Liver (tissue), 9 donors: ENCODE results near the gene CYFIP1. TPM values are rescaled to one million over a fixed set of nuclear protein-coding genes. Genes with fewer than 3 reads are reported as not detected.

Source experiments
- DNase-seq: peaks from one replicate; pipeline ENCODE4 v3.0.0-alpha.2; 2017; ENCODE audit warnings: low spot score
- H3K27ac ChIP-seq, 2 donors: one replicate each; pipeline ENCODE4 v1.7.0; 2013; ENCODE audit warnings: inconsistent platforms in 2 of 2, low read length in 2 of 2, control low read depth in 1 of 2, low read depth in 1 of 2, mild to moderate bottlenecking in 1 of 2
- H3K27me3 ChIP-seq, 4 donors: one replicate each; pipeline versions ENCODE4 v1.6.1 to v1.7.0; 2013; ENCODE audit warnings: low read length in 3 of 4, inconsistent platforms in 1 of 4, mild to moderate bottlenecking in 1 of 4, moderate library complexity in 1 of 4; ENCODE audit not compliant: control insufficient read depth in 4 of 4, insufficient read depth in 4 of 4
- H3K36me3 ChIP-seq, 4 donors: one replicate each; pipeline versions ENCODE4 v1.6.1 to v1.7.0; 2013; ENCODE audit warnings: low read length in 3 of 4, mild to moderate bottlenecking in 3 of 4, low read depth in 1 of 4, moderate library complexity in 1 of 4; ENCODE audit not compliant: control insufficient read depth in 4 of 4, insufficient read depth in 3 of 4
- H3K4me1 ChIP-seq, 4 donors: one replicate each; pipeline versions ENCODE4 v1.6.1 to v1.7.0; 2013; ENCODE audit warnings: low read length in 3 of 4, mild to moderate bottlenecking in 3 of 4, moderate library complexity in 1 of 4; ENCODE audit not compliant: control insufficient read depth in 4 of 4, insufficient read depth in 4 of 4
- H3K4me3 ChIP-seq, 3 donors: one replicate each; pipeline versions ENCODE4 v1.6.1 to v1.7.0; 2013; ENCODE audit warnings: low read length in 3 of 3, control low read depth in 1 of 3, low read depth in 1 of 3, mild to moderate bottlenecking in 1 of 3
- H3K9ac ChIP-seq, 2 donors: one replicate each; pipeline ENCODE4 v1.7.0; 2013; ENCODE audit warnings: low read length in 2 of 2, mild to moderate bottlenecking in 2 of 2, moderate library complexity in 2 of 2, control low read depth in 1 of 2, low read depth in 1 of 2
- H3K9me3 ChIP-seq, 4 donors: one replicate each; pipeline versions ENCODE4 v1.6.1 to v1.7.0; 2013; ENCODE audit warnings: low read length in 3 of 4; ENCODE audit not compliant: control insufficient read depth in 4 of 4
- CTCF ChIP-seq: fragments of 150-350 bp; IDR thresholded peaks from 2 replicates; pipeline ENCODE4 v1.5.1; 2017; ENCODE audit warnings: improper control_type of control experiment, low read depth, low read length; ENCODE audit not compliant: missing input control
- EGR1 ChIP-seq, 2 donors: IDR thresholded peaks; 2 replicates each; pipeline ENCODE4 v1.6.1; 2016 to 2018; ENCODE audit warnings: antibody characterized with exemption in 2 of 2, low read depth in 2 of 2
- FOXA1 ChIP-seq: IDR thresholded peaks from 2 replicates; pipeline ENCODE4 v1.6.1; 2016; ENCODE audit warnings: antibody characterized with exemption
- FOXA2 ChIP-seq: IDR thresholded peaks from 2 replicates; pipeline ENCODE4 v1.6.1; 2016; ENCODE audit warnings: antibody characterized with exemption
- HNF4G ChIP-seq: IDR thresholded peaks from 2 replicates; pipeline ENCODE4 v1.6.1; 2016; ENCODE audit warnings: antibody characterized with exemption
- JUND ChIP-seq, 2 donors: IDR thresholded peaks; 2 replicates each; pipeline ENCODE4 v1.6.1; 2016; ENCODE audit warnings: antibody characterized with exemption in 2 of 2
- NR2F2 ChIP-seq: IDR thresholded peaks from 2 replicates; pipeline ENCODE4 v1.6.1; 2016; ENCODE audit warnings: antibody characterized with exemption
- RXRA ChIP-seq, 2 donors: IDR thresholded peaks; 2 replicates each; pipeline ENCODE4 v1.6.1; 2017 to 2018; ENCODE audit warnings: antibody characterized with exemption in 2 of 2, mild to moderate bottlenecking in 1 of 2
- SP1 ChIP-seq: IDR thresholded peaks from 2 replicates; pipeline ENCODE4 v1.6.1; 2018; ENCODE audit warnings: antibody characterized with exemption, mild to moderate bottlenecking
- YY1 ChIP-seq: IDR thresholded peaks from 2 replicates; pipeline ENCODE4 v1.6.1; 2016; ENCODE audit warnings: antibody characterized with exemption, mild to moderate bottlenecking
- WGBS: extraction: QIAGEN DNeasy Blood & Tissue Kit; methylation state at CpG from one replicate; pipeline ENCODE4 v1.1.7; 2013; 5-methylcytosine and 5-hydroxymethylcytosine counted together
- polyA plus RNA-seq, 2 donors: library from polyadenylated mRNA; stranded (reverse) in 1 of 2; unstranded in 1 of 2; fragments of 200-250 nt in 1 of 2; fragments of >200 nt in 1 of 2; fragmentation: Nextera tagmentation in 1 of 2; extraction: Ambion mirVana in 1 of 2; gene quantifications; one replicate each; pipeline versions ENCODE4 v1.2.1 to v1.2.3, GENCODE V29; 2013 to 2015
- total RNA-seq, 2 donors: library from RNA; depleted of rRNA; stranded (reverse); fragments of >200 nt; gene quantifications; one replicate each; pipeline ENCODE4 v1.2.3, GENCODE V29; 2014
- TF ChIP-seq, protein P1 (sequence below): IDR thresholded peaks from 2 replicates; pipeline ENCODE4 v1.6.1; 2016; ENCODE audit warnings: antibody characterized with exemption
- TF ChIP-seq, protein P2 (sequence below): IDR thresholded peaks from 2 replicates; pipeline ENCODE4 v1.6.1; 2016; ENCODE audit warnings: antibody characterized with exemption
- TF ChIP-seq, protein P3 (sequence below): IDR thresholded peaks from 2 replicates; pipeline ENCODE4 v1.6.1; 2016; ENCODE audit warnings: antibody characterized with exemption, mild to moderate bottlenecking
- donor health status: healthy.
- donor health status: healthy.
- donor health status: healthy.
- donor health status: healthy.
- donor health status: healthy.

Gene CYFIP1
- total and polyA plus RNA-seq, 4 donors: 13.5 to 48.3 (median 38.3) TPM

- TF ChIP-seq, protein P1, sequence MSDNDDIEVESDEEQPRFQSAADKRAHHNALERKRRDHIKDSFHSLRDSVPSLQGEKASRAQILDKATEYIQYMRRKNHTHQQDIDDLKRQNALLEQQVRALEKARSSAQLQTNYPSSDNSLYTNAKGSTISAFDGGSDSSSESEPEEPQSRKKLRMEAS: no peak
These were observed 97.0 kb downstream of the CYFIP1 start (continued) for GRCh38 chr15:22883196-22883595.

GRCh38 chr15:22881739-22882440 is 98.3 kb downstream of the CYFIP1 start:
- TF ChIP-seq JUND (IDR thresholded peaks at IDR 0.05) (no peak), NR2F2 (no peak), HNF4G (no peak), RXRA (IDR thresholded peaks at IDR 0.05) (no peak), YY1 (no peak), FOXA1 (no peak)
- TF ChIP-seq, protein P2, sequence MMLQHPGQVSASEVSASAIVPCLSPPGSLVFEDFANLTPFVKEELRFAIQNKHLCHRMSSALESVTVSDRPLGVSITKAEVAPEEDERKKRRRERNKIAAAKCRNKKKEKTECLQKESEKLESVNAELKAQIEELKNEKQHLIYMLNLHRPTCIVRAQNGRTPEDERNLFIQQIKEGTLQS: no peak
- TF ChIP-seq, protein P3, sequence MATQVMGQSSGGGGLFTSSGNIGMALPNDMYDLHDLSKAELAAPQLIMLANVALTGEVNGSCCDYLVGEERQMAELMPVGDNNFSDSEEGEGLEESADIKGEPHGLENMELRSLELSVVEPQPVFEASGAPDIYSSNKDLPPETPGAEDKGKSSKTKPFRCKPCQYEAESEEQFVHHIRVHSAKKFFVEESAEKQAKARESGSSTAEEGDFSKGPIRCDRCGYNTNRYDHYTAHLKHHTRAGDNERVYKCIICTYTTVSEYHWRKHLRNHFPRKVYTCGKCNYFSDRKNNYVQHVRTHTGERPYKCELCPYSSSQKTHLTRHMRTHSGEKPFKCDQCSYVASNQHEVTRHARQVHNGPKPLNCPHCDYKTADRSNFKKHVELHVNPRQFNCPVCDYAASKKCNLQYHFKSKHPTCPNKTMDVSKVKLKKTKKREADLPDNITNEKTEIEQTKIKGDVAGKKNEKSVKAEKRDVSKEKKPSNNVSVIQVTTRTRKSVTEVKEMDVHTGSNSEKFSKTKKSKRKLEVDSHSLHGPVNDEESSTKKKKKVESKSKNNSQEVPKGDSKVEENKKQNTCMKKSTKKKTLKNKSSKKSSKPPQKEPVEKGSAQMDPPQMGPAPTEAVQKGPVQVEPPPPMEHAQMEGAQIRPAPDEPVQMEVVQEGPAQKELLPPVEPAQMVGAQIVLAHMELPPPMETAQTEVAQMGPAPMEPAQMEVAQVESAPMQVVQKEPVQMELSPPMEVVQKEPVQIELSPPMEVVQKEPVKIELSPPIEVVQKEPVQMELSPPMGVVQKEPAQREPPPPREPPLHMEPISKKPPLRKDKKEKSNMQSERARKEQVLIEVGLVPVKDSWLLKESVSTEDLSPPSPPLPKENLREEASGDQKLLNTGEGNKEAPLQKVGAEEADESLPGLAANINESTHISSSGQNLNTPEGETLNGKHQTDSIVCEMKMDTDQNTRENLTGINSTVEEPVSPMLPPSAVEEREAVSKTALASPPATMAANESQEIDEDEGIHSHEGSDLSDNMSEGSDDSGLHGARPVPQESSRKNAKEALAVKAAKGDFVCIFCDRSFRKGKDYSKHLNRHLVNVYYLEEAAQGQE: no peak
- TF ChIP-seq, protein P1: no peak
- no peak overlapping the region for H3K4me3 ChIP-seq
- H3K27me3 ChIP-seq: no peaks in the 10 kb centered on the region
- H3K36me3 ChIP-seq: peaks cover 8 to 59% (median 26%) of the 10 kb centered on the region in 4 donors
- no peak overlapping the region for H3K9ac ChIP-seq
- no peak for DNase-seq
- WGBS: 97% methylated on average over 25 of the region's 25 CpGs
- no peaks in the 10 kb centered on the region for H3K4me1 ChIP-seq
- no peak overlapping the region for H3K27ac ChIP-seq
- peaks cover 0 to 3% (median 0%) of the 10 kb centered on the region in 4 donors for H3K9me3 ChIP-seq

- H3K9ac ChIP-seq: no peak overlapping the region
- H3K27ac ChIP-seq: no peak overlapping the region
- H3K4me1 ChIP-seq: no peaks in the 10 kb centered on the region
- H3K9me3 ChIP-seq: peaks cover 0 to 4% (median 0%) of the 10 kb centered on the region in 4 donors
- no peak overlapping the region for H3K4me3 ChIP-seq
- H3K27me3 ChIP-seq: no peaks in the 10 kb centered on the region
- DNase-seq: no peak
- TF ChIP-seq EGR1 (IDR thresholded peaks at IDR 0.05; ENCODE audit: low read depth in 2 of 2) (no peak), HNF4G (no peak), CTCF (no peak), FOXA2 (no peak), SP1 (no peak)
- TF ChIP-seq, protein P2: no peak
- H3K36me3 ChIP-seq: peaks cover 9 to 59% (median 28%) of the 10 kb centered on the region in 4 donors
- 90% methylated on average over 19 of the region's 19 CpGs for WGBS
These were observed 99.0 kb downstream of the CYFIP1 start for GRCh38 chr15:22880981-22881738.
